ENCODE results near the gene KRT13. TPM values are rescaled to one million over a fixed set of nuclear protein-coding genes. Genes with fewer than 3 reads are reported as not detected.
A peak's percentile ranks its signal among the peaks of the same experiment; 100 is the strongest.

KRT13 gene
- total RNA-seq, 1 experiment from 2014 or later, result not detected

DNA sequence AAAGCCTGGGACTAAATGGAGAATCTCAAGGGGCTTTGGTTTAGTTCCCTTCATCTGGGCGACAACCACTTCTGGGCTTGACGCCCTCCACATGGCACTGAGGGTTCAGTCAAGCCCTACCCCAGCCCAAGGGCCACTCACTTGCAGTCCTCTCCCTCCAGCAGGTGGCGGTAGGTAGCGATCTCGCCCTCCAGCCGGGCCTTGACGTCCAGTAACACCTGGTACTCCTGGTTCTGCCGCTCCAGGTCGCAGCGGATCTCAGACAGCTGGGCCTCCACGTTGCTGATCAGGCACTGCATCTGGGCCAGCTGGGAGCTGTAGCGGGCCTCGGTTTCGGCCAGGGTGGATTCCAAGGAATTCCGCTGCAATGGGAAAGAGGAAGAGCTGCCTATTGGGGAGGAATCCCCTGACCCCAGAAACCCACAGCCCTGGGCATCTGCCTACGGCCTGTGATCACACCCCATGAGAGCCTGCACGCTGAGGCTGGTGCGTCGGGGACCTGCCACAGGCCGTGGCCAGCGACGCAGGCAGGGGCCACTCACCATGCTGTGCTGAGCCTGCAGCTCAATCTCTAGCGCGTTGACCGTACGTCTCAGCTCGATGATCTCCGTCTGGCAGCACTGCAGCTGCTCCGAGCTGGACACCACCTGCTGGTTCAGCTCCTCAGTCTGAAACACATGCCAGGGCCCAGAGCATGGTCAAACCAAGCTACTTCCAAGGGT lies 18.4 kb downstream of the KRT13 start:
- BruUV-seq (replicated peaks), result no TSS peak
- no peak overlapping the region for H3K27ac ChIP-seq (ENCODE audit: low read depth, low read length, poor library complexity, severe bottlenecking)
- intact Hi-C loops (cut with micrococcal nuclease; ENCODE audit: unreplicated experiment), result no loop called here
- H3K36me3 ChIP-seq (ENCODE audit: insufficient read depth, low read length, poor library complexity, severe bottlenecking), result no peaks in the 10 kb centered on the region
- H3K4me3 ChIP-seq (ENCODE audit: low read depth, low read length, poor library complexity, severe bottlenecking), result no peak overlapping the region
- no peak for TF ChIP-seq EZH2 (IDR thresholded peaks at IDR 0.05; ENCODE audit: borderline replicate concordance, low read depth, low read length, poor library complexity, severe bottlenecking)
- TF ChIP-seq, protein P1, sequence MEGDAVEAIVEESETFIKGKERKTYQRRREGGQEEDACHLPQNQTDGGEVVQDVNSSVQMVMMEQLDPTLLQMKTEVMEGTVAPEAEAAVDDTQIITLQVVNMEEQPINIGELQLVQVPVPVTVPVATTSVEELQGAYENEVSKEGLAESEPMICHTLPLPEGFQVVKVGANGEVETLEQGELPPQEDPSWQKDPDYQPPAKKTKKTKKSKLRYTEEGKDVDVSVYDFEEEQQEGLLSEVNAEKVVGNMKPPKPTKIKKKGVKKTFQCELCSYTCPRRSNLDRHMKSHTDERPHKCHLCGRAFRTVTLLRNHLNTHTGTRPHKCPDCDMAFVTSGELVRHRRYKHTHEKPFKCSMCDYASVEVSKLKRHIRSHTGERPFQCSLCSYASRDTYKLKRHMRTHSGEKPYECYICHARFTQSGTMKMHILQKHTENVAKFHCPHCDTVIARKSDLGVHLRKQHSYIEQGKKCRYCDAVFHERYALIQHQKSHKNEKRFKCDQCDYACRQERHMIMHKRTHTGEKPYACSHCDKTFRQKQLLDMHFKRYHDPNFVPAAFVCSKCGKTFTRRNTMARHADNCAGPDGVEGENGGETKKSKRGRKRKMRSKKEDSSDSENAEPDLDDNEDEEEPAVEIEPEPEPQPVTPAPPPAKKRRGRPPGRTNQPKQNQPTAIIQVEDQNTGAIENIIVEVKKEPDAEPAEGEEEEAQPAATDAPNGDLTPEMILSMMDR (conservative IDR thresholded peaks at IDR 0.05; ENCODE audit: low read depth, low read length), result peak; percentile 32; the same call in 1 of the 2 replicates
- ChIA-PET POLR2A (ENCODE audit: low non-redundant PET) (no interaction called here), CTCF (no interaction called here)
- H3K27me3 ChIP-seq (replicated peaks; ENCODE audit: insufficient read depth, low read depth, low read length, poor library complexity), result no peaks in the 10 kb centered on the region
- no peaks in the 10 kb centered on the region for H3K9me3 ChIP-seq (ENCODE audit: low read depth, low read length, poor library complexity, severe bottlenecking)
- DNase-seq (ENCODE audit: low spot score), result no peak
- H3K4me1 ChIP-seq (ENCODE audit: insufficient read depth, low read length, poor library complexity, severe bottlenecking), result no peaks in the 10 kb centered on the region

DNA sequence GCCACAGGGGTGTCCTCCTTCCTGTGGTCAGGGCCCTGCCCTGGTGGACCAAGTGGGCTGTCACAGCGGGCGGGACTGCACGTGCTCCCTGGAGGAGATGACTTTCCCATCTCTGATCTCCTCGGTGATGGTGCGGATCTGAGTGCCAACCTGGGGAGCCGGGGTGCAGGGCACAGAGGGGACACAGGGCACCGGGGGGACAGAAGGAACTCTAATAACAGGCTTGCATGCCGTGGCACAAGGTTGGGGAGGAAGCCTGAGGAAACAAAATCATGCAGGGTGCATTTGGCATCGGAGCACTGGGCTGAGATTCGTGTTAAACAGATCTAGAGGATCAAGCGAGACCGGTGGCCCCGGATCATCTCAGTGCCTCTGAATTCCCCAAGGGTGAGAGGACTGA lies 19.1 kb downstream of the KRT13 start:
- intact Hi-C loops (cut with micrococcal nuclease; ENCODE audit: unreplicated experiment), result no loop called here
- H3K36me3 ChIP-seq (ENCODE audit: insufficient read depth, low read length, poor library complexity, severe bottlenecking), result no peaks in the 10 kb centered on the region
- no peak overlapping the region for H3K4me3 ChIP-seq (ENCODE audit: low read depth, low read length, poor library complexity, severe bottlenecking)
- no peak overlapping the region for H3K27ac ChIP-seq (ENCODE audit: low read depth, low read length, poor library complexity, severe bottlenecking)
- ChIA-PET CTCF (no interaction called here), POLR2A (ENCODE audit: low non-redundant PET) (no interaction called here)
- DNase-seq (ENCODE audit: low spot score), result no peak
- H3K27me3 ChIP-seq (replicated peaks; ENCODE audit: insufficient read depth, low read depth, low read length, poor library complexity), result no peaks in the 10 kb centered on the region
- TF ChIP-seq, protein P1 (conservative IDR thresholded peaks at IDR 0.05; ENCODE audit: low read depth, low read length), result no peak
- TF ChIP-seq EZH2 (IDR thresholded peaks at IDR 0.05; ENCODE audit: borderline replicate concordance, low read depth, low read length, poor library complexity, severe bottlenecking), result no peak
- no peaks in the 10 kb centered on the region for H3K4me1 ChIP-seq (ENCODE audit: insufficient read depth, low read length, poor library complexity, severe bottlenecking)
- no TSS peak for BruUV-seq (replicated peaks)
- H3K9me3 ChIP-seq (ENCODE audit: low read depth, low read length, poor library complexity, severe bottlenecking), result no peaks in the 10 kb centered on the region

DNA sequence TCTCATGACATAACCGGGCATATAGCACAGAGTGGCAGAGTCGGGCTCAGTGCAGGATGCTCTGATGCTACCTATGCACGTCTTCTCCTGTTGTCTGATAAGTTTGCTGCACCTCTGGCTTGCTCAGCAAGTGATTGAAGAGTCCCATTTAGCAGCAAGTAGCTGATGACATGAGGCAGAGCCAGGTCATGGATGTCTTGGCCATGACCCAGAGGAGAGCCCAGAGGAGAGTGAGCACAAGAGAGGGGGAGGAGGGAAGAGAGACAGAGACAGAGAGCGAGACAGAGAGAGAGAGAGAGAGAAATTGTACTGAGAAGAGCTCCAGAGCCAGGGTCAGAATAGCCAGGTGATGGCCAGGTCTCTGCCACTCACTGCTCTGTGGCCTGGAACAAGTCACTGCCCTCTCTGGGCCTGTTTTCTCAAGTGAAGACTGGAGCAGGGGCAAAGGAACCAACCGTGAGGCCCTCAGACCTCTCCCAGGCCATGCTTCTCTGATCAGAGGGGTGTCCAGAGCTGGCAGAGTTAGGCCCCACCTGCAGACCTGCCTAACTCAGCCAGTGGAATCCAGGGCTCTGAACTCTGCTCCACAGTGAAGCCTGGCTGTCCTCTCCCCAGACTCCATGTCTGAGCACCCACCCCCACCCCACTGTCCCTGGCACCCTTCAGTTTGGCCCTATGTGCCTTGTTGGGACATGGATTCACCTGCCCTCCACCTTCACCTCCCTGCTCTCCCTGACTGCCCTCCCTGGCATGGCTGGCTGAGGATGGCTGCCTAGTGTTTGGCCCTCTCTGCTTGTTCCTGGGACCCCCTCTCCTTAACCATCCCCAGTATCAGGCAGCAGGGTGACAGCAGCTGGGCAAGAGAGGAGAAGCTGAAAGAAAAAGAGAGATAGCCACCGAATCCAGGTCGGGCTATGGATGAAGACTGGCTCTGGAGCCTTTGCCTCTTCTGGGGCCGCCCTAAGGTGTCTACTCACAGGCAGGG lies 20.2 kb downstream of the KRT13 start:
- POLR2A ChIA-PET (ENCODE audit: low non-redundant PET), result no interaction called here

More for the DNA sequence above, 20.2 kb downstream of the KRT13 start:
- intact Hi-C loops (cut with micrococcal nuclease; ENCODE audit: unreplicated experiment), result no loop called here
- no TSS peak for BruUV-seq (replicated peaks)
- H3K36me3 ChIP-seq (ENCODE audit: insufficient read depth, low read length, poor library complexity, severe bottlenecking), result no peaks in the 10 kb centered on the region
- H3K4me3 ChIP-seq (ENCODE audit: low read depth, low read length, poor library complexity, severe bottlenecking), result no peak overlapping the region
- CTCF ChIA-PET, result no interaction called here
- DNase-seq (ENCODE audit: low spot score), result no peak
- no peaks in the 10 kb centered on the region for H3K9me3 ChIP-seq (ENCODE audit: low read depth, low read length, poor library complexity, severe bottlenecking)
- no peak overlapping the region for H3K27ac ChIP-seq (ENCODE audit: low read depth, low read length, poor library complexity, severe bottlenecking)
- no peak for TF ChIP-seq EZH2 (IDR thresholded peaks at IDR 0.05; ENCODE audit: borderline replicate concordance, low read depth, low read length, poor library complexity, severe bottlenecking)
- TF ChIP-seq, protein P1 (conservative IDR thresholded peaks at IDR 0.05; ENCODE audit: low read depth, low read length), result no peak
- H3K4me1 ChIP-seq (ENCODE audit: insufficient read depth, low read length, poor library complexity, severe bottlenecking), result no peaks in the 10 kb centered on the region
- no peaks in the 10 kb centered on the region for H3K27me3 ChIP-seq (replicated peaks; ENCODE audit: insufficient read depth, low read depth, low read length, poor library complexity)

Data from A673 (cell line).